ENCODE measurements around the gene SLCO3A1. TPM values are rescaled to one million over a fixed set of nuclear protein-coding genes. Genes with fewer than 3 reads are reported as not detected.

SLCO3A1 gene
- total RNA-seq, 4 donors from 2014 or later = 10.9 to 18.1 (median 14.2) TPM

DNA sequence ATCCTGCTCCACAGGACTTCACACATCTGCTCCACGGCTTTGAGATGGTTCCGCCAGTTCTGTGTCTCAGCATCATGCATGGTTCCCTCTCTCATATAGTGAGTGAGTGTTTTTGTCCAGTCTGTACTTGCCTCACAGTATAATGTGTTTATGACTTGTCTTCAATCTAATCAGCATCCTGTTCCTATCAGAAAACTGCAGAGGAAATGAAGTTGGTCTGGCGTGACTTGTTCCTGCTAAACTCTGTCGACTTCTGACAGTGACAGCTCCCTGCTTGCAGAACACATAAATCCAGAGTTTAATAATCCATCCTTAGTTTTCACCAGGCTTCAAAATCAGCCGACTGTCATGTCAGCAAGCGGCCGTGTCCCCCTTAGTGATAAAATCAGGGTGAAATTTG is 222.3 kb downstream of the SLCO3A1 start:
- H3K27me3 ChIP-seq = no peaks in the 10 kb centered on the region
- H3K4me3 ChIP-seq = no peak overlapping the region
- no peak for DNase-seq
- no peaks in the 10 kb centered on the region for H3K36me3 ChIP-seq
- TF ChIP-seq, protein P1, sequence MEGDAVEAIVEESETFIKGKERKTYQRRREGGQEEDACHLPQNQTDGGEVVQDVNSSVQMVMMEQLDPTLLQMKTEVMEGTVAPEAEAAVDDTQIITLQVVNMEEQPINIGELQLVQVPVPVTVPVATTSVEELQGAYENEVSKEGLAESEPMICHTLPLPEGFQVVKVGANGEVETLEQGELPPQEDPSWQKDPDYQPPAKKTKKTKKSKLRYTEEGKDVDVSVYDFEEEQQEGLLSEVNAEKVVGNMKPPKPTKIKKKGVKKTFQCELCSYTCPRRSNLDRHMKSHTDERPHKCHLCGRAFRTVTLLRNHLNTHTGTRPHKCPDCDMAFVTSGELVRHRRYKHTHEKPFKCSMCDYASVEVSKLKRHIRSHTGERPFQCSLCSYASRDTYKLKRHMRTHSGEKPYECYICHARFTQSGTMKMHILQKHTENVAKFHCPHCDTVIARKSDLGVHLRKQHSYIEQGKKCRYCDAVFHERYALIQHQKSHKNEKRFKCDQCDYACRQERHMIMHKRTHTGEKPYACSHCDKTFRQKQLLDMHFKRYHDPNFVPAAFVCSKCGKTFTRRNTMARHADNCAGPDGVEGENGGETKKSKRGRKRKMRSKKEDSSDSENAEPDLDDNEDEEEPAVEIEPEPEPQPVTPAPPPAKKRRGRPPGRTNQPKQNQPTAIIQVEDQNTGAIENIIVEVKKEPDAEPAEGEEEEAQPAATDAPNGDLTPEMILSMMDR (IDR thresholded peaks at IDR 0.05) = no peak
- no peak for TF ChIP-seq POLR2A (IDR thresholded peaks at IDR 0.05)
- no peak overlapping the region for H3K27ac ChIP-seq
- WGBS, 2 donors = 40 to 44% methylated on average over 7 of the region's 7 CpGs
- no peaks in the 10 kb centered on the region for H3K9me3 ChIP-seq
- H3K4me1 ChIP-seq = peaks cover 0 to 62% (median 20%) of the 10 kb centered on the region in 3 donors
- intact Hi-C loops (cut with DNase I) = loop anchor here (5.0 to 10.0 kb wide), 5 partner anchors 111 to 773 kb away; partner anchors contain the start of gene SLCO3A1

DNA sequence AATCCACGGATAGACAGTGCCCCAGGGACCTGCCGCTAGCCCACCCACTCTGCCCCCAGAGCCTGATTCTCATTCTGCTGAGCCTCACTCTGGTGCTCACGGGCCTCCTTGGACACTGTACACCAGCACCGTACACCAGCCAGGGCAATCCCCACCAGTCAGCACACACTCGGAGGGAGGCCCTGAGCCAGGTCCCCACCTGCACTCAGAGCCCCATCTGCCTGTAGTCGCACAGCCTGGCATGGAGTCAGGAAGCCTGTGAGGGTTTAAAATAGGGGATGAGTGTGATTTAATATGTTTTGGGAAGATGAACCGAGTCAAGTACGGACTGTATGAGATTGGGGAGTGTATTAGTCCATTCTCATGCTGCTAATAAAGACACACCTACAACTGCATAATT is 223.0 kb downstream of the SLCO3A1 start:
- H3K27me3 ChIP-seq = no peaks in the 10 kb centered on the region
- intact Hi-C loops (cut with DNase I) = loop anchor here (5.0 to 10.0 kb wide), 5 partner anchors 112 to 774 kb away; partner anchors contain the start of gene SLCO3A1
- no peaks in the 10 kb centered on the region for H3K36me3 ChIP-seq
- no peak for TF ChIP-seq POLR2A (IDR thresholded peaks at IDR 0.05)
- TF ChIP-seq, protein P1 (IDR thresholded peaks at IDR 0.05) = no peak
- WGBS, 2 donors = 50 to 75% methylated on average over 5 to 6 of the region's 8 CpGs
- H3K4me3 ChIP-seq = no peak overlapping the region
- H3K4me1 ChIP-seq = peaks cover 0 to 54% (median 17%) of the 10 kb centered on the region in 3 donors
- H3K9me3 ChIP-seq = no peaks in the 10 kb centered on the region
- DNase-seq = no peak
- H3K27ac ChIP-seq = no peak overlapping the region

DNA sequence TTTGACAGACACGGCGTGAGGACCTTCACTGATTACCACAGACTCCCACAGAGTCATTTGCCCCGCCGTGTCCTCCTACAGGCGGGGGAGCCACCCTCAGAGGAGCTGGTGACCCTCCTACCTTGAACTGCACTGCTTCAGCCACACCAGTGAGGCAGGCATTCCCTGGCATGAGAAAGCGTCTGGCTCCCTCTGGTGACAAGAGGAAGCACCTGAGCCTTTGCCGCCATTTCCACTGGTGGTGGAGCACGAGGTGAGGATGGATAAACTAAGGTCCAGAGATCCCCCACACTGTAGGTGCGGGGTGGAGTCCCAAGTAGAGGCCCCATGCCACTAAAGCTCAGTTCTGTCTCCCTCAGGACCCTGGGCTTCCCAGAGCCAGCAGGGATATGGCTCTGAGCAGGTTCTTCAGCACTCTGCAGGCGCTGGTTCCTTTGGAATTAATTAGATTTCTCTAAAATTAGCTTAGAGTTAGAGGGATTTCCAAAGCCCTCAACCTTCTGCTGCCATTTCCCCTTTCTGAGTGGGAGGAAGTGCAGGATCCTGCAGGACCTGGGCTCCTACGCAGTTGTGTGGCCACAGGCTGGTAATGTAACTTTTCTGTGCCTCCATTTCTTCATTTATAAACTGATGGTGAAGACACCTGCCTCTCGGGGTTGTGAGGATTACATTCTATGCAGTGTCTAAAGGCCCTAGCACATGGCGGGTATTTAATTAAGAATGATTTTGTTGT is 224.0 kb downstream of the SLCO3A1 start:
- WGBS, 2 donors = 45 to 82% methylated on average over 9 to 10 of the region's 13 CpGs
- no peak overlapping the region for H3K4me3 ChIP-seq
- no peaks in the 10 kb centered on the region for H3K36me3 ChIP-seq
- H3K27me3 ChIP-seq = no peaks in the 10 kb centered on the region
- intact Hi-C loops (cut with DNase I) = loop anchor here (5.0 to 10.0 kb wide), 5 partner anchors 113 to 775 kb away; partner anchors contain the start of gene SLCO3A1
- DNase-seq = no peak
- TF ChIP-seq POLR2A (IDR thresholded peaks at IDR 0.05) = no peak
- TF ChIP-seq, protein P1 (IDR thresholded peaks at IDR 0.05) = peak; percentile 32 to 92 (median 78)
- no peaks in the 10 kb centered on the region for H3K9me3 ChIP-seq
- no peak overlapping the region for H3K27ac ChIP-seq
- peaks cover 0 to 59% (median 23%) of the 10 kb centered on the region in 3 donors for H3K4me1 ChIP-seq

DNA sequence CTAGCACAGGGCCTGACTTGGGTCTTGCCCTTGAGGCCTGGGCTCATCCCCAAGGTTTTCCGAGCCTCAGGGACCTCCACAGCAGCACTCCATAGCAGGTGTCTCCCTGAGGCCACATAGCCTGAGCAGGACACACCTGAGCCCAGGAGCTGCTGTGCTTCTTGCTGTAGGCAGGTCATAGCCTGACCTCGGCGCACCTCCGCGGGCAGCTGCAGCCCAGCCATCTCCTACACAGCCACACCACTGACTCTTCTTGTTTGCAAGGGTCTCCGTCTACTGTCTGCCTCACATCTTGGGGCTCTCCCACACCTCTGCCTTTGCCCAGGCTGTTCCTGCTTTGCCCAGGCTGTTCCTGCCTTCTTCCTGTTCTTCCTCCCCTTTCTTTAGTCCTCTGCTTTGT is 224.8 kb downstream of the SLCO3A1 start:
- 86 to 91% methylated on average over 6 of the region's 6 CpGs for WGBS, 2 donors
- peaks cover 0 to 57% (median 23%) of the 10 kb centered on the region in 3 donors for H3K4me1 ChIP-seq
- intact Hi-C loops (cut with DNase I) = loop anchor here (5.0 to 10.0 kb wide), 5 partner anchors 113 to 776 kb away; partner anchors contain the start of gene SLCO3A1

More for the DNA sequence above, 224.8 kb downstream of the SLCO3A1 start:
- no peak for DNase-seq
- no peak for TF ChIP-seq POLR2A (IDR thresholded peaks at IDR 0.05)
- TF ChIP-seq, protein P1 (IDR thresholded peaks at IDR 0.05) = no peak
- no peak overlapping the region for H3K4me3 ChIP-seq
- no peaks in the 10 kb centered on the region for H3K36me3 ChIP-seq
- H3K27ac ChIP-seq = no peak overlapping the region
- H3K27me3 ChIP-seq = no peaks in the 10 kb centered on the region
- H3K9me3 ChIP-seq = no peaks in the 10 kb centered on the region
